DND-41 (cell line): ENCODE measurements around the gene PEAK1.

Source experiments
- ATAC-seq: fragments of 200-7000 bp; cut with Tn5 transposase; 3 replicates; pipeline ENCODE4 v1.9.1; 2021; ENCODE audit warnings: low read depth; ENCODE audit not compliant: insufficient read depth
- DNase-seq: peaks from one replicate; pipeline ENCODE4 v3.0.0-alpha.2; 2020
- H2AFZ ChIP-seq: 2 replicates; pipeline ENCODE4 v1.6.0; 2012; ENCODE audit warnings: low read depth, low read length
- H3K27ac ChIP-seq: 2 replicates; pipeline ENCODE4 v1.5.1; 2012; ENCODE audit warnings: low read length, inconsistent platforms
- H3K27me3 ChIP-seq: fragments of 200-600 bp; sonication (generic); 2 replicates; pipeline ENCODE4 v1.6.0; 2012; ENCODE audit warnings: low read length, mild to moderate bottlenecking, inconsistent platforms; ENCODE audit not compliant: insufficient read depth, poor library complexity
- H3K36me3 ChIP-seq: 2 replicates; pipeline ENCODE4 v1.5.1; 2012; ENCODE audit warnings: low read length, inconsistent platforms; ENCODE audit not compliant: insufficient read depth
- H3K4me1 ChIP-seq: 2 replicates; pipeline ENCODE4 v1.5.1; 2012; ENCODE audit warnings: mild to moderate bottlenecking, low read length; ENCODE audit not compliant: insufficient read depth
- H3K4me2 ChIP-seq: 2 replicates; pipeline ENCODE4 v1.6.0; 2012; ENCODE audit warnings: mild to moderate bottlenecking, moderate library complexity, low read length, inconsistent platforms; ENCODE audit not compliant: insufficient read depth
- H3K4me3 ChIP-seq, 2 experiments: fragments of 200-600 bp in 1 of 2; shearing (Covaris generic) in 1 of 2; 2 replicates each; pipeline ENCODE4 v1.5.1; 2012 to 2016; ENCODE audit warnings: inconsistent platforms in 2 of 2, low read length in 2 of 2, mild to moderate bottlenecking in 2 of 2, low read depth in 1 of 2, moderate library complexity in 1 of 2
- H3K79me2 ChIP-seq: 2 replicates; pipeline ENCODE4 v1.6.0; 2012; ENCODE audit warnings: low read length, inconsistent platforms; ENCODE audit not compliant: insufficient read depth
- H3K9ac ChIP-seq: 2 replicates; pipeline ENCODE4 v1.6.0; 2012; ENCODE audit warnings: low read depth, mild to moderate bottlenecking, inconsistent platforms, low read length, moderate library complexity
- H3K9me3 ChIP-seq: 2 replicates; pipeline ENCODE4 v1.5.1; 2012; ENCODE audit warnings: low read length, moderate library complexity, mild to moderate bottlenecking, inconsistent platforms; ENCODE audit not compliant: insufficient read depth, severe bottlenecking
- H4K20me1 ChIP-seq: 2 replicates; pipeline ENCODE4 v1.6.0; 2012; ENCODE audit warnings: low read length; ENCODE audit not compliant: insufficient read depth
- EZH2 ChIP-seq: IDR thresholded peaks from 3 replicates; pipeline ENCODE4 v1.6.1; 2012; ENCODE audit warnings: borderline replicate concordance, low read depth, mild to moderate bottlenecking, moderate library complexity, low read length, inconsistent platforms; ENCODE audit not compliant: severe bottlenecking
- TF ChIP-seq, protein P1 (sequence below): IDR thresholded peaks from 2 replicates; pipeline ENCODE4 v1.5.1; 2012; ENCODE audit warnings: borderline replicate concordance, low read length, moderate library complexity, mild to moderate bottlenecking; ENCODE audit not compliant: poor library complexity, severe bottlenecking; ENCODE audit errors: extremely low read depth

The PEAK1 gene

DNA sequence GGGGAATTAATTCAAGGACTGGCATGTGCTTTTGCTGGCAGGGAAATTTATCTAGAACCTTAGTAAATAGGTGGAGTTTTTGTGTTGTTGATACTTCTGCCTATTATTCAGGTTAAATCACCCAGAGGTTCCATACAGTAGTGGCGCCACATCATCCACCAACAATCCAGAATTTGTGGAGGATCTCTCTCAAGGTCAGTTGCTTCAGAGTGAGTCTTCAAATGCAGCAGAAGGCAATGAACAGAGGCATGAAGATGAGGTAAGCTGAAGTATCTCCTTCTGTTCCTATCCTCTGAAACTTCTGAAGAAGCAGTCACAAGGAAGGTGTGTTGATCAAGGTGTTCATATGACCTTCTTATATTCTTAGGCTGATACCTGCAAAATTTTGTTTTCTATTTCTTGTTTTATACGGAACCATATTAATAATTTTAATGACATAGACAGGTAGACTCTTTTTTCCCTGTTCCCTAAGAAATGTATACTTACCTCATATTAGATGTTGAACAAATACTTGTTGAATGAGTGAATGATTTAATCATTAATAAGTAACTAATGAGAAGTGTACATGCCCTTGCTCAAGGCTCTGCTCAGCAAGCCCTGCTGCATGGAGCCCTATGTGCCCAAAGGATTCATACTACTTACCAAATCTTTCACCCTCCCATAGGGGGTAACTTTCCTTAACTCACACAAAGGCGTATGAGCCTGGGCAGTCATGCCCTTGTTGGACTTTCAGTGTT, 44.4 kb upstream of the PEAK1 start:
- no peak for ATAC-seq
- H4K20me1 ChIP-seq = no peaks in the 10 kb centered on the region
- no peak overlapping the region for H3K9ac ChIP-seq
- no peaks in the 10 kb centered on the region for H3K4me1 ChIP-seq
- no peak overlapping the region for H3K4me2 ChIP-seq
- TF ChIP-seq, protein P1, sequence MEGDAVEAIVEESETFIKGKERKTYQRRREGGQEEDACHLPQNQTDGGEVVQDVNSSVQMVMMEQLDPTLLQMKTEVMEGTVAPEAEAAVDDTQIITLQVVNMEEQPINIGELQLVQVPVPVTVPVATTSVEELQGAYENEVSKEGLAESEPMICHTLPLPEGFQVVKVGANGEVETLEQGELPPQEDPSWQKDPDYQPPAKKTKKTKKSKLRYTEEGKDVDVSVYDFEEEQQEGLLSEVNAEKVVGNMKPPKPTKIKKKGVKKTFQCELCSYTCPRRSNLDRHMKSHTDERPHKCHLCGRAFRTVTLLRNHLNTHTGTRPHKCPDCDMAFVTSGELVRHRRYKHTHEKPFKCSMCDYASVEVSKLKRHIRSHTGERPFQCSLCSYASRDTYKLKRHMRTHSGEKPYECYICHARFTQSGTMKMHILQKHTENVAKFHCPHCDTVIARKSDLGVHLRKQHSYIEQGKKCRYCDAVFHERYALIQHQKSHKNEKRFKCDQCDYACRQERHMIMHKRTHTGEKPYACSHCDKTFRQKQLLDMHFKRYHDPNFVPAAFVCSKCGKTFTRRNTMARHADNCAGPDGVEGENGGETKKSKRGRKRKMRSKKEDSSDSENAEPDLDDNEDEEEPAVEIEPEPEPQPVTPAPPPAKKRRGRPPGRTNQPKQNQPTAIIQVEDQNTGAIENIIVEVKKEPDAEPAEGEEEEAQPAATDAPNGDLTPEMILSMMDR = no peak
- TF ChIP-seq EZH2 = no peak
- H3K79me2 ChIP-seq = no peaks in the 10 kb centered on the region
- H3K36me3 ChIP-seq = peaks cover 60% of the 10 kb centered on the region
- no peak for DNase-seq
- H3K27me3 ChIP-seq = no peaks in the 10 kb centered on the region
- no peaks in the 10 kb centered on the region for H3K9me3 ChIP-seq
- no peak overlapping the region for H3K27ac ChIP-seq
- no peak overlapping the region for H3K4me3 ChIP-seq
- H2AFZ ChIP-seq = no peak overlapping the region

DNA sequence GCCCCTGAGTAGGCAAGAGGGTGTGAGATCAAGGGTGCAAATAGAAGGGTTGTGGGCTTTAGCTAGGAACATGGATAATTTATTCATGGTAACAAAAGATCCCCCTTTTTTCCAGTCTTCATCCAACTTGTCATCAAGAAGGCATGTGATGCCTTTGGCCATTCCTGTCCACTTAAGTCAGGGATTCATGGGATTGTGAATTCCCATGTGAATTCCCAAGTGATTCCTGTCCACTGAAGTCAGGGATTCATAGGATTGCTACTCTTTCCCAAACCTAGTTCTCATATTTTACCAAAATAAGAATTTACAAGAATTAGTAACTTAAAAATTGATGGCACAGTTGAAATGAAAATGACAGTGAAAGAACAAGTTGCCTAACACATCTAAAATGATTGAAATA, 41.6 kb upstream of the PEAK1 start:
- no peak overlapping the region for H2AFZ ChIP-seq
- no peak overlapping the region for H3K4me3 ChIP-seq
- H3K9ac ChIP-seq = no peak overlapping the region
- TF ChIP-seq, protein P1 = no peak
- no peak for TF ChIP-seq EZH2
- H3K4me1 ChIP-seq = peaks cover 17% of the 10 kb centered on the region
- no peaks in the 10 kb centered on the region for H3K9me3 ChIP-seq
- H3K36me3 ChIP-seq = peaks cover 50% of the 10 kb centered on the region
- no peaks in the 10 kb centered on the region for H3K79me2 ChIP-seq
- H3K27me3 ChIP-seq = no peaks in the 10 kb centered on the region
- no peak overlapping the region for H3K4me2 ChIP-seq
- no peak overlapping the region for H3K27ac ChIP-seq
- DNase-seq (no peak), ATAC-seq (no peak)
- no peaks in the 10 kb centered on the region for H4K20me1 ChIP-seq

DNA sequence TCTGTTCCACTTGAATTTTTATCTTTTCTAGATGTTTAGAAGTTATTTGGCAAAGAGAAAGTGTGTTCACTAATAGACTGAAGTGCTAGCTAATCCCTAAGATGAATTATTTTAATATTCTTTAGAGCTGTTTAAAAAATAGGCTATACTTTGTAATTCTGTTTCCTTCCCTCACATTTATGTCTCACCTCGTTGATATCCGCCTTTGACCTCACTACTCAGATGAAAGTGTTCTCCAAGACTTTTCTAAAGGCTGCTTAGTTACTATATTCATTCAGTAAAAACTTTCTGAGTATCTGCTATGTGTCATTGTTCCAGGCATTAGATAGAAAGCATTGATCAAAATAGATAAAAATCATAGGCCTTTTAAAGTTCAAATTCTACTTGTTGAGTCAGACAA, 39.1 kb upstream of the PEAK1 start:
- DNase-seq = no peak
- no peak for ATAC-seq
- H3K27ac ChIP-seq = no peak overlapping the region
- TF ChIP-seq, protein P1 = no peak
- TF ChIP-seq EZH2 = no peak
- no peaks in the 10 kb centered on the region for H3K27me3 ChIP-seq
- H3K9me3 ChIP-seq = no peaks in the 10 kb centered on the region
- no peak overlapping the region for H2AFZ ChIP-seq
- H3K36me3 ChIP-seq = peaks cover 38% of the 10 kb centered on the region
- H3K4me2 ChIP-seq = no peak overlapping the region
- H3K9ac ChIP-seq = no peak overlapping the region
- peaks cover 25% of the 10 kb centered on the region for H3K4me1 ChIP-seq
- 0 out of 2 replicates have a peak, but pooled peaks cover 3% of the 10 kb centered on the region for H3K79me2 ChIP-seq
- no peaks in the 10 kb centered on the region for H4K20me1 ChIP-seq
- no peak overlapping the region for H3K4me3 ChIP-seq

DNA sequence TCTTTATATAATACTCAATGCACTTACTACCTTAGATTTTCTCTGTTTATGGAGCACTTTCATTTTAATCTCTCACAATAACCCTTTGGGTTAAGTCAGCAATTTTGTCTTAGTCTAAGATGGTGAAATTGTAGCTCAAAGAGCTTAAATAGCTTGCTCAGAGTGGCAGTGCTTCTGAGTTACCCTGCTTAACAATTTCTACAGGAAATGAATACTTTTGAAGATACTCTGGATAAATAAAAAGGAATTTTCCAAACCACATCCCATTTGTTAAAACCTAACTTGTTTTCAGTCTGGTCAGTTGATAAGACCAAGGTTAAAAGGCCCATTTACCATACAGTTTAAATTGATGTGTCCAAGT, 38.0 kb upstream of the PEAK1 start:
- H3K27me3 ChIP-seq = no peaks in the 10 kb centered on the region
- DNase-seq = no peak
- peak overlapping the region; percentile 39; the same call in 1 of the 2 replicates for H3K27ac ChIP-seq
- 0 out of 3 replicates have a peak, but pooled peaks have one; percentile 33 for ATAC-seq
- H3K4me1 ChIP-seq = peaks cover 25% of the 10 kb centered on the region
- no peak overlapping the region for H3K4me3 ChIP-seq
- H3K9ac ChIP-seq = no peak overlapping the region
- TF ChIP-seq, protein P1 = no peak
- TF ChIP-seq EZH2 = no peak
- H2AFZ ChIP-seq = no peak overlapping the region
- H3K4me2 ChIP-seq = no peak overlapping the region; the same call in 1 of the 2 replicates
- no peaks in the 10 kb centered on the region for H4K20me1 ChIP-seq
- no peaks in the 10 kb centered on the region for H3K9me3 ChIP-seq
- 0 out of 2 replicates have a peak, but pooled peaks cover 3% of the 10 kb centered on the region for H3K79me2 ChIP-seq
- H3K36me3 ChIP-seq = peaks cover 28% of the 10 kb centered on the region
